ENCODE measurements around the gene NTM.

- TF ChIP-seq CTCF (optimal IDR thresholded peaks at IDR 0.05 in 1 of 3, IDR thresholded peaks at IDR 0.05 in 1 of 3, conservative IDR thresholded peaks at IDR 0.05 in 1 of 3; ENCODE audit: extremely low read depth in 1 of 3, insufficient read depth in 2 of 3, low read length in 3 of 3) (no peak), EZH2 (IDR thresholded peaks at IDR 0.05; ENCODE audit: low read length) (no peak)
Observed at GRCh38 chr11:131637469-131638175, 267.2 kb downstream of the NTM start.
